HepG2 (cell line): ENCODE measurements around the gene FILIP1. TPM values are rescaled to one million over a fixed set of nuclear protein-coding genes. Genes with fewer than 3 reads are reported as not detected.
A peak's percentile ranks its signal among the peaks of the same experiment; 100 is the strongest.

Experiments
- ATAC-seq: fragments of 200-7000 bp; cut with Tn5 transposase; 3 replicates; pipeline ENCODE4 v1.9.1; 2020; ENCODE audit warnings: mild to moderate bottlenecking, moderate library complexity
- BruUV-seq: library from RNA; stranded (reverse); fragments of 400-500 nt; replicated peaks from 2 replicates; lab custom pipeline; 2021; lab: Mats Ljungman, UMichigan
- CTCF ChIA-PET: fragments of 300-600 bp; formaldehyde crosslinking; extraction: SDS; loops from one replicate; lab custom pipeline; 2021; ENCODE audit warnings: low total read pairs, inconsistent platforms, low intra/inter-chr PET ratio; lab: Yijun Ruan, JAX
- POLR2A ChIA-PET: fragments of 350-600 bp; sonication (Branson Sonifier 250); formaldehyde crosslinking; loops from one replicate; lab custom pipeline; 2020; ENCODE audit warnings: antibody characterized with exemption, inconsistent platforms; lab: Yijun Ruan, JAX
- DNase-seq: peaks from one replicate; pipeline ENCODE4 v3.0.0-alpha.2; 2015; ENCODE audit warnings: low spot score
- FAIRE-seq: peaks from 3 replicates; lab custom pipeline; 2011; peaks lifted over from hg19 to GRCh38; lab: Jason Lieb, UNC
- H2AFZ ChIP-seq: one replicate; pipeline ENCODE4 v1.6.1; 2011; ENCODE audit warnings: low read length, inconsistent platforms
- H3K27ac ChIP-seq: fragments of 300-600 bp; 3 replicates; pipeline ENCODE4 v1.8.0; 2011; ENCODE audit warnings: mixed run types, mild to moderate bottlenecking, mixed read lengths, low read length, inconsistent platforms; ENCODE audit not compliant: insufficient read depth; ENCODE audit errors: extremely low read length
- H3K27me3 ChIP-seq, 2 experiments: fragments of 200-600 bp in 1 of 2; 2 replicates in 1 of 2; 3 replicates in 1 of 2; pipeline versions ENCODE4 v1.6.0 to v1.8.0; 2011; ENCODE audit warnings: low read length in 2 of 2, mild to moderate bottlenecking in 2 of 2, moderate library complexity in 2 of 2, inconsistent platforms in 1 of 2; ENCODE audit not compliant: insufficient read depth in 2 of 2, control insufficient read depth in 1 of 2
- H3K36me3 ChIP-seq, 2 experiments: fragments of 200-600 bp in 1 of 2; replicated peaks in 1 of 2; 2 replicates in 1 of 2; 3 replicates in 1 of 2; pipeline versions ENCODE4 v1.5.1 to v1.8.0; 2011; ENCODE audit warnings: low read length in 2 of 2, inconsistent platforms in 1 of 2; ENCODE audit not compliant: insufficient read depth in 2 of 2, control insufficient read depth in 1 of 2
- H3K4me1 ChIP-seq: 2 replicates; pipeline ENCODE4 v1.5.1; 2012; ENCODE audit warnings: low read length, inconsistent platforms; ENCODE audit not compliant: insufficient read depth
- H3K4me2 ChIP-seq: 2 replicates; pipeline ENCODE4 v1.6.0; 2011; ENCODE audit warnings: low read depth, low read length, inconsistent platforms
- H3K4me3 ChIP-seq, 3 experiments: fragments of 200-600 bp in 1 of 3; sonication (generic), shearing (Covaris generic) in 1 of 3; replicated peaks in 1 of 3; 2 replicates each; pipeline ENCODE4 v1.5.1; 2011 to 2016; ENCODE audit warnings: low read length in 3 of 3, inconsistent platforms in 2 of 3, low read depth in 2 of 3, mild to moderate bottlenecking in 2 of 3, control low read depth in 1 of 3, mixed read lengths in 1 of 3; ENCODE audit not compliant: insufficient read depth in 1 of 3
- H3K79me2 ChIP-seq: one replicate; pipeline ENCODE4 v1.6.1; 2011; ENCODE audit warnings: low read length, inconsistent platforms; ENCODE audit not compliant: insufficient read depth
- H3K9ac ChIP-seq: 2 replicates; pipeline ENCODE4 v1.6.0; 2011; ENCODE audit warnings: mild to moderate bottlenecking, low read depth, low read length, inconsistent platforms; ENCODE audit not compliant: insufficient read depth
- H3K9me3 ChIP-seq: 2 replicates; pipeline ENCODE4 v1.5.1; 2012; ENCODE audit warnings: mild to moderate bottlenecking, low read length
- H4K20me1 ChIP-seq: 2 replicates; pipeline ENCODE4 v1.6.0; 2011; ENCODE audit warnings: inconsistent platforms, mild to moderate bottlenecking, low read length, moderate library complexity; ENCODE audit not compliant: insufficient read depth
- FOXM1 ChIP-seq: sonication (generic); formaldehyde crosslinking; IDR thresholded peaks from 2 replicates; pipeline ENCODE4 v1.5.0; 2020; ENCODE audit warnings: missing genetic modification reagents
- MAFK ChIP-seq, 2 experiments: IDR thresholded peaks in 1 of 2; conservative IDR thresholded peaks in 1 of 2; 2 replicates each; pipeline ENCODE4 v1.6.1; 2011; ENCODE audit warnings: improper control_type of control experiment in 2 of 2, low read length in 2 of 2
- MAZ ChIP-seq, 2 experiments: sonication (generic) in 1 of 2; formaldehyde crosslinking in 1 of 2; IDR thresholded peaks; 2 replicates each; pipeline versions ENCODE4 v1.5.0 to v1.6.1; 2012 to 2020; ENCODE audit warnings: low read depth in 2 of 2, mild to moderate bottlenecking in 2 of 2, borderline replicate concordance in 1 of 2, improper control_type of control experiment in 1 of 2, low read length in 1 of 2, missing genetic modification reagents in 1 of 2, moderate library complexity in 1 of 2
- RBM22 ChIP-seq: fragments of 200-400 bp; formaldehyde crosslinking; optimal IDR thresholded peaks from 2 replicates; pipeline ENCODE3; 2017; ENCODE audit warnings: mild to moderate bottlenecking, low read length, moderate library complexity
- ZNF878 ChIP-seq: sonication (generic); formaldehyde crosslinking; IDR thresholded peaks from 2 replicates; pipeline ENCODE4 v1.8.1; 2023; ENCODE audit warnings: mild to moderate bottlenecking, missing genetic modification reagents, moderate library complexity
- ZNF879 ChIP-seq: sonication (generic); formaldehyde crosslinking; IDR thresholded peaks from 2 replicates; pipeline ENCODE4 v1.8.1; 2023; ENCODE audit warnings: missing genetic modification reagents
- WGBS: methylation state at CpG from one replicate; pipeline ENCODE4 v1.1.6; 2017; ENCODE audit warnings: low lambda C conversion rate; 5-methylcytosine and 5-hydroxymethylcytosine counted together
- in situ Hi-C: cut with HindIII; loops from 2 replicates; pipeline ENCODE4 v1.10.0; 2017; ENCODE audit warnings: low pct_unique_long_range_greater_than_20kb; ENCODE audit not compliant: extremely low pct_ligation_motif_present
- intact Hi-C: fragments of 100-400 bp; cut with micrococcal nuclease; formaldehyde crosslinking; loops from one replicate; pipeline ENCODE4 v1.10.0; 2022; ENCODE audit not compliant: unreplicated experiment
- polyA plus RNA-seq, 8 experiments: library from polyadenylated mRNA; depleted of rRNA in 3 of 8; stranded (reverse) in 7 of 8; unstranded in 1 of 8; fragments of >200 nt; fragmentation: Illumina TruSeq in 4 of 8; extraction: Trizol in 4 of 8; gene quantifications; 2 replicates each; pipeline versions ENCODE4 v1.2.1 to v1.2.3, GENCODE V29; 2011 to 2016; ENCODE audit warnings: low read depth in 4 of 8, missing spikeins in 1 of 8, mixed read lengths in 1 of 8; ENCODE audit not compliant: insufficient read depth in 1 of 8
- total RNA-seq, 5 experiments: library from RNA; depleted of rRNA; stranded (reverse); fragments of >200 nt; fragmentation: Illumina TruSeq; extraction: Trizol; gene quantifications; 2 replicates each; pipeline ENCODE4 v1.2.3, GENCODE V29; 2016; ENCODE audit warnings: low read depth in 1 of 5
- TF ChIP-seq, protein P1 (sequence below): sonication (generic); formaldehyde crosslinking; IDR thresholded peaks from 2 replicates; pipeline ENCODE4 v1.5.0; 2020; ENCODE audit warnings: mild to moderate bottlenecking, missing genetic modification reagents
- TF ChIP-seq, protein P2 (sequence below): sonication (generic); formaldehyde crosslinking; IDR thresholded peaks from 2 replicates; pipeline ENCODE4 v1.8.0; 2022; ENCODE audit warnings: mild to moderate bottlenecking, missing genetic modification reagents; ENCODE audit not compliant: insufficient replicate concordance
- TF ChIP-seq, protein P3 (sequence below): sonication (generic); formaldehyde crosslinking; IDR thresholded peaks from 2 replicates; pipeline ENCODE4 v1.4.0; 2020; ENCODE audit warnings: missing genetic modification reagents

FILIP1 gene
- total and polyA plus RNA-seq, 2 of the 13 experiments (the other 11 are each of a cell fraction or from before 2014, with no cell fraction given), result not detected

DNA sequence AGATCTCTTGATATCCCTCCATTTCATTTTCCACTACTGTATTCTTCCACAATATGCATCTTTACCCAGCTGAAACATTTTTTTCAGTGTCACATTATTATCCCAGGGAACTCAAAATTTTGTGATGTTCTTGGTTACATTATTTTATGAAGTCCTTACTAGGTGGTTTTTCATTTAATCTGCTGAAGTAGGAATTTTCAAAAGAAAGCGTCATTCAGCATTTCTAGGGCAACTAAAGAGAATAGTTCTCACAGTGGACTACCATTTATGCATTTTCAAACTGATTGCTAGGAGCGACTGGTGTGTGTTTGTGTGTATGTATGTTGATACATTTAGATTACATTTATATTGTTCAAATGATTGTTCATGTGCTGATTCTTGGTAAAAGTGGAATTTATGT is 206.6 kb downstream of the FILIP1 start:
- WGBS, result 98% methylated on average over 2 of the region's 2 CpGs
- Histone ChIP-seq H3K27me3 (no peaks in the 10 kb centered on the region; a peak in 1 of 5 replicates), H3K4me2 (no peak overlapping the region), H3K9ac (no peak overlapping the region), H2AFZ (no peak overlapping the region), H3K9me3 (no peaks in the 10 kb centered on the region), H4K20me1 (peaks cover 12% of the 10 kb centered on the region), H3K79me2 (peaks cover 29% of the 10 kb centered on the region), H3K4me1 (peaks cover 25% of the 10 kb centered on the region), H3K4me3 (no peak overlapping the region), H3K36me3 (no peaks in the 10 kb centered on the region), H3K27ac (no peak overlapping the region)
- FAIRE-seq (no peak), ATAC-seq (no peak), DNase-seq (no peak)
- ChIA-PET CTCF (no interaction called here), POLR2A (no interaction called here)
- intact Hi-C loops, result loop anchor here (5.0 kb wide), 1 partner anchor 315 kb away; the partner anchor contains the start of gene SENP6
- BruUV-seq, result no TSS peak
- in situ Hi-C loops, result loop anchor here (10.0 kb wide), 1 partner anchor 238 kb away; no protein-coding TSS in a partner anchor
- TF ChIP-seq MAFK (conservative IDR thresholded peaks at IDR 0.05 in 1 of 2, IDR thresholded peaks at IDR 0.05 in 1 of 2; ENCODE audit: low read length in 2 of 2) (peak; percentile 13 to 35; a peak in 1 of 4 replicates), RBM22 (no peak)

DNA sequence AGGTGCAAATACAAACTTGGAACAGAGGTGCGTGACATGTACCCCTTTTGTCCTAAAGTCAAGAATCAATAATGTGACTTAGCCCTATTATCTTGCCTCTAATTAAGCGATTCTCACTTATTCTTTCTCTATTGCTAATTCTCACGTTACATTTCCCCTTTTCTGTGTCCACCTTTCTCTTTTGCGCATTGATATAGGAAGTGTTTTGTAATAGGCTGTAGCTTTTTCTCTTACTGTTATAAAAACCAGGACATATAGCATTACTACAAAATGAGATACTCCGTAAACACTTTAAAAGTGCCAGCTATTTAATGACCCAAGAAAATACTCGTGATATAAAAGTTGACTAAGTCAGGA is 208.3 kb downstream of the FILIP1 start:
- CTCF ChIA-PET, result interaction anchor here (0.9 kb wide), 1 partner anchor 19 kb away, joined by 3 read pairs; no protein-coding TSS in a partner anchor
- WGBS, result 3% methylated on average over 6 of the region's 6 CpGs
- H3K9me3 ChIP-seq, result no peaks in the 10 kb centered on the region
- no peaks in the 10 kb centered on the region for H3K36me3 ChIP-seq
- DNase-seq (no peak), ATAC-seq (peak; percentile 2; the same call in 1 of the 3 replicates), FAIRE-seq (no peak)
- BruUV-seq, result TSS peak; percentile 91
- intact Hi-C loops (loop anchor here (1.0 to 5.0 kb wide), 3 partner anchors 12 to 317 kb away; partner anchors contain the start of gene SENP6), in situ Hi-C loops (loop anchor here (10.0 kb wide), 1 partner anchor 240 kb away; no protein-coding TSS in a partner anchor)
- peak overlapping the region; percentile 95 for H2AFZ ChIP-seq
- peak overlapping the region; percentile 66 to 82 (median 73) for H3K4me3 ChIP-seq
- peak overlapping the region; percentile 84 for H3K9ac ChIP-seq
- H3K27me3 ChIP-seq, result no peaks in the 10 kb centered on the region; a peak in 1 of 5 replicates
- H3K4me1 ChIP-seq, result peaks cover 42% of the 10 kb centered on the region
- peak overlapping the region; percentile 80 for H3K4me2 ChIP-seq
- POLR2A ChIA-PET, result interaction anchor here (1.0 to 2.3 kb wide), 9 partner anchors 10 to 317 kb away, joined by 3 to 28 read pairs (median 7); partner anchors contain the start of genes COX7A2 and SENP6
- peaks cover 46% of the 10 kb centered on the region for H3K79me2 ChIP-seq
- peaks cover 12% of the 10 kb centered on the region for H4K20me1 ChIP-seq
- H3K27ac ChIP-seq, result peak overlapping the region; percentile 80
- no peak for TF ChIP-seq FOXM1 (CRISPR knock-in tag)
- TF ChIP-seq MAZ (IDR thresholded peaks at IDR 0.05; ENCODE audit: borderline replicate concordance, low read depth, low read length), result no peak
- TF ChIP-seq MAZ (CRISPR knock-in tag; IDR thresholded peaks at IDR 0.05; ENCODE audit: low read depth), result no peak
- TF ChIP-seq, protein P1, sequence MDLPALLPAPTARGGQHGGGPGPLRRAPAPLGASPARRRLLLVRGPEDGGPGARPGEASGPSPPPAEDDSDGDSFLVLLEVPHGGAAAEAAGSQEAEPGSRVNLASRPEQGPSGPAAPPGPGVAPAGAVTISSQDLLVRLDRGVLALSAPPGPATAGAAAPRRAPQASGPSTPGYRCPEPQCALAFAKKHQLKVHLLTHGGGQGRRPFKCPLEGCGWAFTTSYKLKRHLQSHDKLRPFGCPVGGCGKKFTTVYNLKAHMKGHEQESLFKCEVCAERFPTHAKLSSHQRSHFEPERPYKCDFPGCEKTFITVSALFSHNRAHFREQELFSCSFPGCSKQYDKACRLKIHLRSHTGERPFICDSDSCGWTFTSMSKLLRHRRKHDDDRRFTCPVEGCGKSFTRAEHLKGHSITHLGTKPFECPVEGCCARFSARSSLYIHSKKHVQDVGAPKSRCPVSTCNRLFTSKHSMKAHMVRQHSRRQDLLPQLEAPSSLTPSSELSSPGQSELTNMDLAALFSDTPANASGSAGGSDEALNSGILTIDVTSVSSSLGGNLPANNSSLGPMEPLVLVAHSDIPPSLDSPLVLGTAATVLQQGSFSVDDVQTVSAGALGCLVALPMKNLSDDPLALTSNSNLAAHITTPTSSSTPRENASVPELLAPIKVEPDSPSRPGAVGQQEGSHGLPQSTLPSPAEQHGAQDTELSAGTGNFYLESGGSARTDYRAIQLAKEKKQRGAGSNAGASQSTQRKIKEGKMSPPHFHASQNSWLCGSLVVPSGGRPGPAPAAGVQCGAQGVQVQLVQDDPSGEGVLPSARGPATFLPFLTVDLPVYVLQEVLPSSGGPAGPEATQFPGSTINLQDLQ (CRISPR knock-in tag), result no peak
- TF ChIP-seq, protein P2, sequence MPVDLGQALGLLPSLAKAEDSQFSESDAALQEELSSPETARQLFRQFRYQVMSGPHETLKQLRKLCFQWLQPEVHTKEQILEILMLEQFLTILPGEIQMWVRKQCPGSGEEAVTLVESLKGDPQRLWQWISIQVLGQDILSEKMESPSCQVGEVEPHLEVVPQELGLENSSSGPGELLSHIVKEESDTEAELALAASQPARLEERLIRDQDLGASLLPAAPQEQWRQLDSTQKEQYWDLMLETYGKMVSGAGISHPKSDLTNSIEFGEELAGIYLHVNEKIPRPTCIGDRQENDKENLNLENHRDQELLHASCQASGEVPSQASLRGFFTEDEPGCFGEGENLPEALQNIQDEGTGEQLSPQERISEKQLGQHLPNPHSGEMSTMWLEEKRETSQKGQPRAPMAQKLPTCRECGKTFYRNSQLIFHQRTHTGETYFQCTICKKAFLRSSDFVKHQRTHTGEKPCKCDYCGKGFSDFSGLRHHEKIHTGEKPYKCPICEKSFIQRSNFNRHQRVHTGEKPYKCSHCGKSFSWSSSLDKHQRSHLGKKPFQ (CRISPR knock-in tag), result peak; percentile 4
- 0 out of 2 replicates have a peak, but pooled peaks have one; percentile 3 for TF ChIP-seq ZNF878
- 0 out of 2 replicates have a peak, but pooled peaks have one; percentile 1 for TF ChIP-seq ZNF879 (CRISPR knock-in tag)
- TF ChIP-seq, protein P3, sequence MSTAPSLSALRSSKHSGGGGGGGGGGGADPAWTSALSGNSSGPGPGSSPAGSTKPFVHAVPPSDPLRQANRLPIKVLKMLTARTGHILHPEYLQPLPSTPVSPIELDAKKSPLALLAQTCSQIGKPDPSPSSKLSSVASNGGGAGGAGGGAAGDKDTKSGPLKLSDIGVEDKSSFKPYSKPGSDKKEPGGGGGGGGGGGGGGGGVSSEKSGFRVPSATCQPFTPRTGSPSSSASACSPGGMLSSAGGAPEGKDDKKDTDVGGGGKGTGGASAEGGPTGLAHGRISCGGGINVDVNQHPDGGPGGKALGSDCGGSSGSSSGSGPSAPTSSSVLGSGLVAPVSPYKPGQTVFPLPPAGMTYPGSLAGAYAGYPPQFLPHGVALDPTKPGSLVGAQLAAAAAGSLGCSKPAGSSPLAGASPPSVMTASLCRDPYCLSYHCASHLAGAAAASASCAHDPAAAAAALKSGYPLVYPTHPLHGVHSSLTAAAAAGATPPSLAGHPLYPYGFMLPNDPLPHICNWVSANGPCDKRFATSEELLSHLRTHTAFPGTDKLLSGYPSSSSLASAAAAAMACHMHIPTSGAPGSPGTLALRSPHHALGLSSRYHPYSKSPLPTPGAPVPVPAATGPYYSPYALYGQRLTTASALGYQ, result peak; percentile 28
